ENCODE results near the gene PEDS1. TPM values are rescaled to one million over a fixed set of nuclear protein-coding genes. Genes with fewer than 3 reads are reported as not detected.
A peak's percentile ranks its signal among the peaks of the same experiment; 100 is the strongest.

Gene PEDS1
- total RNA-seq, 1 donor = 19.9 TPM

GRCh38 chr20:50190251-50191064, 36.9 kb upstream of the PEDS1 start, which contains the start of gene CEBPB:
TSS of gene CEBPB (plus strand) at chr20:50190830. CDS start at chr20:50191034, 204 bp downstream.
- TF ChIP-seq CTCF (IDR thresholded peaks at IDR 0.05; ENCODE audit: insufficient read depth, low read length) = peak; percentile 77
- H3K4me3 ChIP-seq (ENCODE audit: low read depth, low read length) = peak within 1 kb of the TSS; percentile 100
- peak; percentile 91 for DNase-seq (ENCODE audit: low read depth)

GRCh38 chr20:50189681-50190250, 36.2 kb upstream of the PEDS1 start:
- H3K4me3 ChIP-seq (ENCODE audit: low read depth, low read length) = no peak overlapping the region
- DNase-seq (ENCODE audit: low read depth) = no peak
- no peak for TF ChIP-seq CTCF (IDR thresholded peaks at IDR 0.05; ENCODE audit: insufficient read depth, low read length)

GRCh38 chr20:50188879-50189680, 35.6 kb upstream of the PEDS1 start:
- H3K4me3 ChIP-seq (ENCODE audit: low read depth, low read length) = no peak overlapping the region
- DNase-seq (ENCODE audit: low read depth) = no peak
- no peak for TF ChIP-seq CTCF (IDR thresholded peaks at IDR 0.05; ENCODE audit: insufficient read depth, low read length)

DNA sequence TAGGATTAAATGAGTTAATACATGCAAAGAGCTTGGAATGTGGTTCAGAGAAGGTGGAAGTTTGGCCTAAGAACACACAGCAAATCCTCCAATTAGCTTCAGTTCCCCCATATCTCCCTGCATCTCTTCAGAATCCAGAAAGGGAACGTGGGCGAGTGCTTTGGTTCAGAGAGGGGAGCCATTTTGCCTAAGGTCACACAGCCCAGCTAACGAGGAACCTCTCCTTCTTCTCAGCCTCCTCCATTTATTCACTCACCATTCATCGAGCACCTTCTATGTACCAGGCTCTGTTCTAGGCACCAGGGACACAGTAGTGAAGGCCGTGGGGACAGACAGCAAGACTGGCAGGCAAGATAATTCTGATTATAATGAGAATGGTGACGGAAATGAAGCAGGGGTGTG, 34.8 kb upstream of the PEDS1 start:
- no peak for DNase-seq (ENCODE audit: low read depth)
- no peak overlapping the region for H3K4me3 ChIP-seq (ENCODE audit: low read depth, low read length)
- TF ChIP-seq CTCF (IDR thresholded peaks at IDR 0.05; ENCODE audit: insufficient read depth, low read length) = no peak

DNA sequence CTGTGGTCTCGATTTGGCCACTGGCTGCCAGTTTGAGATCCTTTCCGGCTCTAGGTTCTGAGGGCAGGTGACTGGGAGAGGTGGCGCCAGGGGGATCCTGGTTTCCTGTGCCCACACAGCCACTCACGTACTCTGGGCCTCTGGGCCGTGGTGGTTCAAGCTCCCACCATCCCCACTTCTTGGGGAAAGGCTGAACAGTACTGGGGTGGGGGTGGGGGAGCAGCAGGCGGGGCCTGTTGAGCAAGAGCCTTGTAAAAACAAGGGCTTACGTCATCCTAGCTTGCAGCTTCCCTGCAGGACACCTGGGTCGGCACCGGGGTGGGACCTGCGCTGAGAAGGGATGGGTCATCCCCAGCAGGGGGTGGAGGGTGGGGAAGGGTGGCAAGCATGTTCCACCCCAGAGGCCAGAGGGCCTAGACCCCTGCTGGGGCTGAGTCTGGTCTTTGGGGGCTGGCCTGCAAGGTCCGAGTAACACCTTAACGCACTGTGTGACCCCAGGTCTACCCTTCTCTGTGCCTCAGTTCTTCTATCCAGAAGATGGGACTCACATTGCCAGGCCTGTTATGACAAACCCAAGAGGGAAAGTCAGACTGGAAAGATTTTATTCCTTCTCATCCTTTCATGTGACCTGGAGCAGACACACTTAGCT, 34.0 kb upstream of the PEDS1 start:
- TF ChIP-seq CTCF (IDR thresholded peaks at IDR 0.05; ENCODE audit: insufficient read depth, low read length) = no peak
- H3K4me3 ChIP-seq (ENCODE audit: low read depth, low read length) = no peak overlapping the region
- peak; percentile 48 for DNase-seq (ENCODE audit: low read depth)

DNA sequence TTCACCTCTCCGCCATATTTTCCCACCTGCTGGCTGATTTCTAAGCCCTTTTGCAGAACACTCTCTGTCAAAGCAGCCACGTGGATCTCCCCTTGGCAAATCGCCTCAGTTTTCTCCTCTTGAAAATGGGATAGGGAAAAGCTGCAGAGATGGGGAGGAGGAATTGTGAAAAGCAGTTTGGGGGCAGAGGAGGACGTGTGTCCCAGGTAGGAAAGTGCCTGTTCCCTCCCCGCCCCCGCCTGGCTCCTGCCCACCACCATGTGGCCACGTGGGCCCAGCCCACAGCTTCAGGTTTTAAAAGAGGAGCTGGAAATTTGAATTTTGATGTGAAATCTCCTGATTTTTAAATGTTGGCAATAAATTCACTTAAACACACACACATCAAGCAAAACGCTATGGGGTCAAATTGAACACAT, 33.5 kb upstream of the PEDS1 start:
- no peak overlapping the region for H3K4me3 ChIP-seq (ENCODE audit: low read depth, low read length)
- TF ChIP-seq CTCF (IDR thresholded peaks at IDR 0.05; ENCODE audit: insufficient read depth, low read length) = no peak
- no peak for DNase-seq (ENCODE audit: low read depth)

Data from fibroblast of the aortic adventitia (primary cell).